Fibroblast of lung (primary cell): ENCODE results near the gene SLX4.

ENCODE experiments used
- CTCF ChIP-seq, 2 donors: IDR thresholded peaks in 1 of 2; conservative IDR thresholded peaks in 1 of 2; 1 replicate in 1 of 2; 2 replicates in 1 of 2; pipeline ENCODE4 v1.5.1; 2011 to 2012; ENCODE audit warnings: low read length in 2 of 2, control low read depth in 1 of 2, inconsistent platforms in 1 of 2, low read depth in 1 of 2, mild to moderate bottlenecking in 1 of 2
- EZH2 ChIP-seq: IDR thresholded peaks from 2 replicates; pipeline ENCODE4 v1.5.1; 2012; ENCODE audit warnings: low read length, control low read depth, mild to moderate bottlenecking; ENCODE audit errors: missing control alignments

GRCh38 chr16:3645504-3646347 lies 34.3 kb upstream of the SLX4 start:
- TF ChIP-seq CTCF (conservative IDR thresholded peaks at IDR 0.05 in 1 of 2, IDR thresholded peaks at IDR 0.05 in 1 of 2; ENCODE audit: low read depth in 1 of 2, low read length in 2 of 2) (no peak), EZH2 (no peak)
